ENCODE results near the gene SFI1.

DNA sequence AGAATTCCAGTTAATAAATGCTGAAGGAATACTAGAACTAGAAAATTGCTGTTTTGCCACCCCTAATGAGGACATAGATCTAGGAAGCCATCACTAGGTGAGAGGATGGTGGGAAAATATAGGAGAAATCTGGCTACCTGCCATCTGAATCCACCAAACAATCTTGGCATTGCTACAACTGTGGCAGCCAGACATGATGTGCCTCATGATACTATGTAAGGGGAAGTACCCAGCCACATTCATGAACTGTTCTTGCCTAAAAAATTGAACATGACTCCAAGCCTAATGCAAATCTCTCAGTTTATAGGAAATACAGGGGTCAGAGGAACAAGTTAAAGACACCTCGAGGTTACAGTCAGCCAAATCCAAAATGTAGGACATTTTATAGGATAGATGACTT is 72.8 kb downstream of the SFI1 start:
- TF ChIP-seq, protein P1, sequence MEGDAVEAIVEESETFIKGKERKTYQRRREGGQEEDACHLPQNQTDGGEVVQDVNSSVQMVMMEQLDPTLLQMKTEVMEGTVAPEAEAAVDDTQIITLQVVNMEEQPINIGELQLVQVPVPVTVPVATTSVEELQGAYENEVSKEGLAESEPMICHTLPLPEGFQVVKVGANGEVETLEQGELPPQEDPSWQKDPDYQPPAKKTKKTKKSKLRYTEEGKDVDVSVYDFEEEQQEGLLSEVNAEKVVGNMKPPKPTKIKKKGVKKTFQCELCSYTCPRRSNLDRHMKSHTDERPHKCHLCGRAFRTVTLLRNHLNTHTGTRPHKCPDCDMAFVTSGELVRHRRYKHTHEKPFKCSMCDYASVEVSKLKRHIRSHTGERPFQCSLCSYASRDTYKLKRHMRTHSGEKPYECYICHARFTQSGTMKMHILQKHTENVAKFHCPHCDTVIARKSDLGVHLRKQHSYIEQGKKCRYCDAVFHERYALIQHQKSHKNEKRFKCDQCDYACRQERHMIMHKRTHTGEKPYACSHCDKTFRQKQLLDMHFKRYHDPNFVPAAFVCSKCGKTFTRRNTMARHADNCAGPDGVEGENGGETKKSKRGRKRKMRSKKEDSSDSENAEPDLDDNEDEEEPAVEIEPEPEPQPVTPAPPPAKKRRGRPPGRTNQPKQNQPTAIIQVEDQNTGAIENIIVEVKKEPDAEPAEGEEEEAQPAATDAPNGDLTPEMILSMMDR (IDR thresholded peaks at IDR 0.05; ENCODE audit: poor library complexity) = no peak
- TF ChIP-seq EZH2 (IDR thresholded peaks at IDR 0.05; ENCODE audit: borderline replicate concordance) = no peak

All from hepatocyte (in vitro differentiated cells).